ENCODE results near the gene LHX3. TPM values are rescaled to one million over a fixed set of nuclear protein-coding genes. Genes with fewer than 3 reads are reported as not detected.

LHX3 gene
- total and polyA plus RNA-seq, 2 of the 8 experiments (the other 6 are each of a cell fraction or from before 2014, with no cell fraction given) = 0.02 TPM; not detected in 1

DNA sequence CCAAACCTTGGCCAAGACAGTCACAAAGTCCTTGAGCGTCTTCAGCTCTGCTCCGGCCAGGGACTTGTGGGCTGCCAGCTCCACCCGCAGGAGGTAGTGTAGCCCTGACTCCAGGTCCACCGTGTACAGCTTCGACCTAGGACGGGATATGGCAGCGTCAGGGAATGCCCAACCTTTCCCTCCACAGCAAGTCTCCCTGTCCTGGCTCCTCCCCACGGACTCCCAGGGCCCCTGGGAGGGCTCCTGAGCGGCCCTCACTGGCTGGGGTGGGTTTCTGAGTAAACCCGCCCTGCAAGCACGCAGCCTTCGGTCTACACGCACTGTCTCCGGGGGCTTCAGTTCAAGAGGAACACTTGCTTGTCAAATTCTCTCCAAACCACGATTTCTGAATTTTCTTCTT is 13.7 kb upstream of the LHX3 start (continued):
- no peak for TF ChIP-seq RBBP5 (IDR thresholded peaks at IDR 0.05; ENCODE audit: borderline replicate concordance, low read depth, low read length)
- TF ChIP-seq TEAD4 (IDR thresholded peaks at IDR 0.05; ENCODE audit: low read depth, low read length) = no peak
- no peak for TF ChIP-seq KDM4A (IDR thresholded peaks at IDR 0.05; ENCODE audit: low read depth, low read length, severe bottlenecking)
- TF ChIP-seq, protein P1, sequence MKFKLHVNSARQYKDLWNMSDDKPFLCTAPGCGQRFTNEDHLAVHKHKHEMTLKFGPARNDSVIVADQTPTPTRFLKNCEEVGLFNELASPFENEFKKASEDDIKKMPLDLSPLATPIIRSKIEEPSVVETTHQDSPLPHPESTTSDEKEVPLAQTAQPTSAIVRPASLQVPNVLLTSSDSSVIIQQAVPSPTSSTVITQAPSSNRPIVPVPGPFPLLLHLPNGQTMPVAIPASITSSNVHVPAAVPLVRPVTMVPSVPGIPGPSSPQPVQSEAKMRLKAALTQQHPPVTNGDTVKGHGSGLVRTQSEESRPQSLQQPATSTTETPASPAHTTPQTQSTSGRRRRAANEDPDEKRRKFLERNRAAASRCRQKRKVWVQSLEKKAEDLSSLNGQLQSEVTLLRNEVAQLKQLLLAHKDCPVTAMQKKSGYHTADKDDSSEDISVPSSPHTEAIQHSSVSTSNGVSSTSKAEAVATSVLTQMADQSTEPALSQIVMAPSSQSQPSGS (IDR thresholded peaks at IDR 0.05; ENCODE audit: low read length) = no peak

Measured in H1 (cell line).